ENCODE data around the gene DYRK3.

DYRK3 gene

DNA sequence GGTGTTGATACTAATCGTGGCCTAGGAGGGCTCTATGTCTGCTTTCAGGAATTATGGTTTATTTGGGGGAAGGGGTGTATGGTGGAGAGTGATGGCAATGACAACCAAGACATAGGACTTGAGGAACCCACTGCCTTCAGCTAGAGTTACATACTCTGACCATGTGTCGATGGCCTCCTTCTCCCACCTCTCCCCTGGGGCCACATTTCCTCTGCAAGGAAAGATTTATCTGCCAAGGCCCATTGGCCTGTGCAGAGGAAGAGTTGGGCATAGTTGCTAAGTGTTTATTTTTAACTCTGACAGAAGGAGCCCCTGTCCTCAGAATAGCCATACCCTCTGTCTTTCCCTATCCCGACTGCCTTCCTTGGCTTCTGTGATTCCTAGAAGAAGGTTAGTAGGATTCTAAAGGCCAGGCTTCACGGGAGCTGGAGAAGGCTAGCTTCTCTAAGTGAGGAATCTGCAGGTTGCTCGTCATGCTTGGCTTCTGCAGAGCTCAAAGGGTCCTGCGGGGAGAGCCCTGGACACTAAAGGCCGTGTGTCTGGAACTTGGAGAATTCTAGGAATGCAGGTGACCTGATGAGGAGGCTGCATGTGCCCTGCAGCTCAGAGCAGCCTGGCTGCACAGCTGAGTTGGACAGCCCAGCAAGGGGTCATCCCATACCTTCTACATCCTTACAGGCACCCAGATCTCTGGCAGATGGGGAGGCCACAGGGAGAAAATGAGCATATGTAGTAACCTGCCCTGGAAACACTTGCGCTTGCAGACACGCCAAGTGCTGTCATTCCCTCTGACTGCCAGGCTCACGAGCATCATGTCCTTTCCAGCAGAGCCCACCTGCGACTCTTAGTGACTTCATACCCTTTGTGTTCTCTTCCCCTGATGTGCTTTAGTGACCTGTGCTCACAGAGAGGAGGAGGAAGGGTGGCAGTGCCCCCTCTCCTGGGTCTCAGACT lies 59.1 kb downstream of the DYRK3 start:
- H3K4me3 ChIP-seq (ENCODE audit: low read depth, low read length) = no peak overlapping the region
- TF ChIP-seq, protein P1, sequence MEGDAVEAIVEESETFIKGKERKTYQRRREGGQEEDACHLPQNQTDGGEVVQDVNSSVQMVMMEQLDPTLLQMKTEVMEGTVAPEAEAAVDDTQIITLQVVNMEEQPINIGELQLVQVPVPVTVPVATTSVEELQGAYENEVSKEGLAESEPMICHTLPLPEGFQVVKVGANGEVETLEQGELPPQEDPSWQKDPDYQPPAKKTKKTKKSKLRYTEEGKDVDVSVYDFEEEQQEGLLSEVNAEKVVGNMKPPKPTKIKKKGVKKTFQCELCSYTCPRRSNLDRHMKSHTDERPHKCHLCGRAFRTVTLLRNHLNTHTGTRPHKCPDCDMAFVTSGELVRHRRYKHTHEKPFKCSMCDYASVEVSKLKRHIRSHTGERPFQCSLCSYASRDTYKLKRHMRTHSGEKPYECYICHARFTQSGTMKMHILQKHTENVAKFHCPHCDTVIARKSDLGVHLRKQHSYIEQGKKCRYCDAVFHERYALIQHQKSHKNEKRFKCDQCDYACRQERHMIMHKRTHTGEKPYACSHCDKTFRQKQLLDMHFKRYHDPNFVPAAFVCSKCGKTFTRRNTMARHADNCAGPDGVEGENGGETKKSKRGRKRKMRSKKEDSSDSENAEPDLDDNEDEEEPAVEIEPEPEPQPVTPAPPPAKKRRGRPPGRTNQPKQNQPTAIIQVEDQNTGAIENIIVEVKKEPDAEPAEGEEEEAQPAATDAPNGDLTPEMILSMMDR (conservative IDR thresholded peaks at IDR 0.05; ENCODE audit: low read depth, low read length) = no peak
- no peak for DNase-seq (ENCODE audit: low read depth)

GRCh38 chr1:206695733-206696132 lies 60.4 kb downstream of the DYRK3 start:
- TF ChIP-seq, protein P1 (conservative IDR thresholded peaks at IDR 0.05; ENCODE audit: low read depth, low read length) = no peak
- DNase-seq (ENCODE audit: low read depth) = no peak
- no peak overlapping the region for H3K4me3 ChIP-seq (ENCODE audit: low read depth, low read length)

DNA sequence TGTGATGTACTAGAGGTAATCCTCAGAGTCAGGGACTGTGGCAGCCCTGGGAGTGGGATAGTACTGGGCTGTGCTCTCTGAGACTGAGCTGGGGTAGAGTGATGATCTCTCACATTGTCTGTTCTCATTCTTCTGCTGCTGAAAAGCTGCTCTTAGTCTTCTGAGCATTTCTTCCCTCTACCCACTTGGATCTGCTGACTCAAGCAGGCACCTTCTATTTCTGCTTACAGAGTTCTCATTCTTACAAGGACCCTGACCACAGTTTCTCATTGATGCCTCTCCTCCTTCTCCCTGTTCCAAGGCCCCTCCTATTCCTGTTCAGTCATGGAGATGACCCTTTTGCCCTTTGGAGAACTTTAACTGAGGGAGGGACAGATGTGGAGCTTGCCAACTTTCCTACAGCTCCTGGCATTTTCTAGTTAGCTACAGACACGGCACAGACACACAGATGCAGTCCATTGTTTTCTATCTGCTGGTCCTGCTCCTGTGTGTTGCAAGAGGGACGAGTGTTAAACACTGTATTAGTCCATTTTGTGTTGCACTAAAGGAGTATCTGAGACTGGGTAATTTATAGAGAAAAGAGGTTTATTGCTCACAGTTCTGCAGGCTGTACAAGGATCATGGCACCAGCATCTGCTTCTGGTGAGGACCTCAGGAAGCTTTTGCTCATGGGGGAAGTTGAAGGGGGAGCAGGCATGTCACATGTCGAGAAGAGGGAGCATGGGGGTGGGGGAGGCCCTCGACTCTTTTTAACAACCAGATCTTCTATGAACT lies 61.7 kb downstream of the DYRK3 start:
- DNase-seq (ENCODE audit: low read depth) = no peak
- TF ChIP-seq, protein P1 (conservative IDR thresholded peaks at IDR 0.05; ENCODE audit: low read depth, low read length) = no peak
- no peak overlapping the region for H3K4me3 ChIP-seq (ENCODE audit: low read depth, low read length)

DNA sequence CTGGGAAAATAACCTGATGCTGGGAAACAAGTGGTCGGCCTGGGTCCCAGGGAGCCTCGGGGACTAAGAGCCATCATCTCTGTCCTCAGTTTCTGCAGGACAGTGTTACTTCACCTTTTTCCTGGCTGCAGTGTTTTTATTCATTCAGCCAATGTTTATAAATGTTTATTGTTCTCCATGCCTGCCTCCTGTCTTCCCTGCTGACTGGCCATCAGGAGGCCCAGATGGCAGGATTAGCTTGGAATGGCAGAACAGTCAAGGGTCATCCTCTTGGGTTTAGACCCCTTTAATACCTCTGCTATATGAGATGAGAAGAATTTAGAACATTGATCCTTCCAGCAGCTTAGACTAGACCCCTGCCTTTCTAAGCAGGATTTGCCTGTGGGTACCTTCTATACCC lies 62.7 kb downstream of the DYRK3 start:
- no peak for DNase-seq (ENCODE audit: low read depth)
- TF ChIP-seq, protein P1 (conservative IDR thresholded peaks at IDR 0.05; ENCODE audit: low read depth, low read length) = no peak

More for the DNA sequence above, 62.7 kb downstream of the DYRK3 start:
- no peak overlapping the region for H3K4me3 ChIP-seq (ENCODE audit: low read depth, low read length)
